PC-9 (cell line): ENCODE data around the gene CELF1. TPM values are rescaled to one million over a fixed set of nuclear protein-coding genes. Genes with fewer than 3 reads are reported as not detected.

Experiments
- BruUV-seq: library from RNA; stranded (reverse); fragments of 400-500 nt; replicated peaks from 2 replicates; lab custom pipeline; 2021; lab: Mats Ljungman, UMichigan
- CTCF ChIA-PET: fragments of 300-600 bp; sonication (Branson Sonifier 250); formaldehyde crosslinking; loops from one replicate; lab custom pipeline; 2022; ENCODE audit warnings: antibody characterized with exemption; lab: Charles Lee
- POLR2A ChIA-PET: fragments of 300-600 bp; sonication (Branson Sonifier 250); formaldehyde crosslinking; loops from one replicate; lab custom pipeline; 2022; ENCODE audit warnings: antibody characterized with exemption; ENCODE audit not compliant: unreplicated experiment; lab: Charles Lee
- DNase-seq, 2 experiments: peaks; one replicate each; pipeline versions ENCODE4 v3.0.0 to v3.0.0-alpha.2; 2015 to 2022; ENCODE audit warnings: mixed read lengths in 1 of 2
- H2AFZ ChIP-seq: fragments of 200-600 bp; sonication (generic); 2 replicates; pipeline ENCODE4 v1.8.1; 2017; ENCODE audit warnings: antibody characterized with exemption
- H3F3A ChIP-seq: fragments of 200-600 bp; sonication (generic); 2 replicates; pipeline ENCODE4 v1.8.1; 2017; ENCODE audit warnings: antibody characterized with exemption, mild to moderate bottlenecking, low read depth; ENCODE audit not compliant: insufficient read depth
- H3K27ac ChIP-seq: fragments of 200-600 bp; sonication (generic); 2 replicates; pipeline ENCODE4 v1.6.1; 2016; ENCODE audit warnings: mixed run types
- H3K27me3 ChIP-seq: fragments of 200-600 bp; sonication (generic); 2 replicates; pipeline ENCODE4 v1.6.1; 2016; ENCODE audit warnings: low read depth, mixed run types; ENCODE audit not compliant: insufficient read depth
- H3K36me3 ChIP-seq: fragments of 200-600 bp; sonication (generic); 2 replicates; pipeline ENCODE4 v1.6.1; 2016; ENCODE audit warnings: low read depth, mixed run types
- H3K4me1 ChIP-seq: fragments of 200-600 bp; sonication (generic); replicated peaks from 2 replicates; pipeline ENCODE4 v1.6.1; 2016; ENCODE audit warnings: mixed run types; ENCODE audit not compliant: insufficient read depth
- H3K4me2 ChIP-seq: fragments of 200-600 bp; sonication (generic); 2 replicates; pipeline ENCODE4 v1.6.1; 2017; ENCODE audit warnings: mixed run types
- H3K4me3 ChIP-seq: fragments of 200-600 bp; sonication (generic); 2 replicates; pipeline ENCODE4 v1.6.1; 2016; ENCODE audit warnings: mixed run types
- H3K79me2 ChIP-seq: fragments of 200-600 bp; sonication (generic); 2 replicates; pipeline ENCODE4 v1.6.1; 2017; ENCODE audit warnings: low read depth, mixed run types
- H3K9me2 ChIP-seq: fragments of 200-600 bp; sonication (generic); 2 replicates; pipeline ENCODE4 v1.8.1; 2017; ENCODE audit warnings: mild to moderate bottlenecking; ENCODE audit not compliant: insufficient read depth
- H3K9me3 ChIP-seq: fragments of 200-600 bp; sonication (generic); 2 replicates; pipeline ENCODE4 v1.8.1; 2016; ENCODE audit warnings: low read depth; ENCODE audit not compliant: insufficient read depth
- H4K20me1 ChIP-seq: fragments of 200-600 bp; sonication (generic); 2 replicates; pipeline ENCODE4 v1.8.1; 2017; ENCODE audit not compliant: insufficient read depth
- CTCF ChIP-seq: fragments of 200-600 bp; sonication (generic); conservative IDR thresholded peaks from 2 replicates; pipeline ENCODE4 v1.6.1; 2017; ENCODE audit warnings: mixed run types, antibody characterized with exemption, mild to moderate bottlenecking, moderate library complexity
- EZH2 ChIP-seq: fragments of 200-600 bp; sonication (generic); IDR thresholded peaks from 2 replicates; pipeline ENCODE4 v1.8.0; 2017; ENCODE audit warnings: antibody characterized with exemption, low read depth
- intact Hi-C: fragments of 100-400 bp; cut with micrococcal nuclease; formaldehyde crosslinking; loops from one replicate; pipeline ENCODE4 v1.10.0; 2022; ENCODE audit not compliant: unreplicated experiment
- total RNA-seq: library from RNA; stranded (reverse); gene quantifications from 2 replicates; pipeline ENCODE4 v1.2.3, GENCODE V29; 2021

CELF1 gene
- total RNA-seq, 1 experiment from 2014 or later = 165 TPM

DNA sequence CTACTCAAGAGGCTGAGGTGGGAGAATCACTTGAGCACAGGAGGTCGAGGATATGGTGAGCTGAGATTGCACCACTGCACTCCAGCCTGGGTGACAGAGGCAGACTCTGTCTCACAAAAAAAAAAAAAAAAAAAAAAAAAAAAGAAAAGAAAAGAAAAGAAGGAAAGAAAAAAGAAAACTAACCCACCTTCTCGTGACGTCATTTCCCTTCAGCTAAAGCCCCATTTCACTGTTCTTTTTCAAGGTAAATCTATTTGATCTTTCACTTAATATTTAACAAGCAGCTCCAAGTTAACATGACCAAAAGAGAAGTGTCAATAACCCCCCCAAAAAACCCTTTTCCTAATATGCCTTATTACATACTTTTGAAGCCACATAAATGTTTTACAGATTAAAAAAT, 109.1 kb downstream of the CELF1 start:
- POLR2A ChIA-PET = no interaction called here
- Histone ChIP-seq H3K4me3 (no peak overlapping the region), H3K79me2 (no peaks in the 10 kb centered on the region), H2AFZ (no peak overlapping the region), H3K9me3 (no peaks in the 10 kb centered on the region), H3K4me1 (no peaks in the 10 kb centered on the region), H3K27me3 (no peaks in the 10 kb centered on the region), H3K9me2 (no peaks in the 10 kb centered on the region), H3F3A (no peaks in the 10 kb centered on the region), H3K27ac (no peak overlapping the region), H3K4me2 (no peak overlapping the region), H4K20me1 (no peaks in the 10 kb centered on the region), H3K36me3 (no peaks in the 10 kb centered on the region)
- intact Hi-C loops = no loop called here
- CTCF ChIA-PET = interaction anchor here (0.6 to 0.7 kb wide), 2 partner anchors 186 to 393 kb away, joined by 7 to 21 read pairs; partner anchors contain the start of gene NR1H3
- TF ChIP-seq CTCF = no peak
- DNase-seq = no peak
- BruUV-seq = no TSS peak

GRCh38 chr11:47443028-47443700, 109.8 kb downstream of the CELF1 start:
- Histone ChIP-seq H3K9me2 (no peaks in the 10 kb centered on the region), H3K4me2 (no peak overlapping the region), H3F3A (no peaks in the 10 kb centered on the region), H3K27me3 (no peaks in the 10 kb centered on the region), H4K20me1 (no peaks in the 10 kb centered on the region), H3K27ac (no peak overlapping the region), H3K4me3 (no peak overlapping the region), H3K79me2 (no peaks in the 10 kb centered on the region), H3K4me1 (no peaks in the 10 kb centered on the region), H3K9me3 (no peaks in the 10 kb centered on the region), H2AFZ (no peak overlapping the region), H3K36me3 (no peaks in the 10 kb centered on the region)
- ChIA-PET POLR2A (no interaction called here), CTCF (no interaction called here)
- TF ChIP-seq CTCF (no peak), EZH2 (no peak)
- DNase-seq = no peak
- no TSS peak for BruUV-seq
- intact Hi-C loops = no loop called here

DNA sequence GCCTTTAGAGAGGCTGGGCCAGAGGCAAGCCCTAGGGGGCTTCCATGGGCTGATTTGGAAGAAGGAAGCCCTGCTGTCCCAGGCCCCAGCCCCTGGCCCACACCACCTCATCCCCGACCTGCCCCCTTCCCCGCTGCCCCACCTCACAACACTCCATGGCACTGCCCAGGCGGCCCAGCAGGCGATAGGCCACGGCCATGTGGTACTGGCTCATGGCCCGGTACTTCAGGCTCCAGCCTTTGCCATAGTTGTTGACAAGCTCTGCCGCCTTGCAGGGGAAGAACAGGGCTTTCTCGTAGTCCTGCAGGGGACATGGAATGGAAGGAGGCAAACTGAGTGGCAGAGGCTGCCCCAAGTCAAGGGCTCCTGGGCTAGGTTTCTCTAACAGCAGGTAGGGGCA, 110.4 kb downstream of the CELF1 start:
- intact Hi-C loops = no loop called here
- Histone ChIP-seq H2AFZ (no peak overlapping the region), H4K20me1 (no peaks in the 10 kb centered on the region), H3K36me3 (no peaks in the 10 kb centered on the region), H3K27me3 (no peaks in the 10 kb centered on the region), H3F3A (no peaks in the 10 kb centered on the region), H3K4me3 (no peak overlapping the region), H3K4me1 (no peaks in the 10 kb centered on the region), H3K9me3 (no peaks in the 10 kb centered on the region), H3K27ac (no peak overlapping the region), H3K4me2 (no peak overlapping the region), H3K79me2 (no peaks in the 10 kb centered on the region), H3K9me2 (no peaks in the 10 kb centered on the region)
- POLR2A ChIA-PET = interaction anchor here (0.5 kb wide), 1 partner anchor 14 kb away, joined by 5 read pairs; no protein-coding TSS in a partner anchor
- CTCF ChIA-PET = no interaction called here
- TF ChIP-seq EZH2 (no peak), CTCF (no peak)
- DNase-seq = no peak
- no TSS peak for BruUV-seq
